ENCODE data around the gene MFSD11. TPM values are rescaled to one million over a fixed set of nuclear protein-coding genes. Genes with fewer than 3 reads are reported as not detected.
"Not testable (repeated sequence)": the region's sequence is repeated elsewhere in the genome, so short reads cannot be mapped to it uniquely, and the experiment has no call there.

MFSD11 gene
- total RNA-seq, 1 donor from 2014 or later = 25.2 TPM

- not testable (repeated sequence) for DNase-seq (ENCODE audit: low read depth in 2 of 2)
Measured at GRCh38 chr17:76745785-76746184, 7.9 kb downstream of the MFSD11 start.

GRCh38 chr17:76747716-76748363 is 9.9 kb downstream of the MFSD11 start:
- no peak for DNase-seq (ENCODE audit: low read depth in 2 of 2)

- no peak for DNase-seq (ENCODE audit: low read depth in 2 of 2)
Measured at GRCh38 chr17:76748657-76749056, 10.7 kb downstream of the MFSD11 start.

GRCh38 chr17:76751416-76751993 is 13.6 kb downstream of the MFSD11 start:
- DNase-seq (ENCODE audit: low read depth in 2 of 2) = no peak

GRCh38 chr17:76752006-76752405 is 14.1 kb downstream of the MFSD11 start:
- DNase-seq (ENCODE audit: low read depth in 2 of 2) = peak in 1 of 2 donors; percentile 33

- no peak for DNase-seq (ENCODE audit: low read depth in 2 of 2)
Measured at GRCh38 chr17:76753061-76753961, 15.4 kb downstream of the MFSD11 start.

- DNase-seq (ENCODE audit: low read depth in 2 of 2) = no peak
Measured at GRCh38 chr17:76755285-76755684, 17.4 kb downstream of the MFSD11 start.

- no peak for DNase-seq (ENCODE audit: low read depth in 2 of 2)
Measured at GRCh38 chr17:76757256-76757655, 19.3 kb downstream of the MFSD11 start.

- DNase-seq (ENCODE audit: low read depth in 2 of 2) = no peak
Measured at GRCh38 chr17:76758570-76758969, 20.7 kb downstream of the MFSD11 start.

GRCh38 chr17:76772842-76773525 is 35.1 kb downstream of the MFSD11 start:
- peak in 1 of 2 donors; percentile 90 for DNase-seq (ENCODE audit: low read depth in 2 of 2)

- no peak for DNase-seq (ENCODE audit: low read depth in 2 of 2)
Measured at GRCh38 chr17:76775021-76775600, 37.2 kb downstream of the MFSD11 start.

GRCh38 chr17:76781056-76781982 is 43.4 kb downstream of the MFSD11 start:
- peak in 1 of 2 donors; percentile 5 for DNase-seq (ENCODE audit: low read depth in 2 of 2)

- DNase-seq (ENCODE audit: low read depth in 2 of 2) = no peak
Measured at GRCh38 chr17:76783146-76783545, 45.2 kb downstream of the MFSD11 start.

- DNase-seq (ENCODE audit: low read depth in 2 of 2) = peak in 1 of 2 donors; percentile 72
Measured at GRCh38 chr17:76784926-76785325, 47.0 kb downstream of the MFSD11 start.

GRCh38 chr17:76787866-76788265 is 49.9 kb downstream of the MFSD11 start:
- not testable (repeated sequence) for DNase-seq (ENCODE audit: low read depth in 2 of 2)

- DNase-seq (ENCODE audit: low read depth in 2 of 2) = no peak
Measured at GRCh38 chr17:76789235-76789788, 51.4 kb downstream of the MFSD11 start.

GRCh38 chr17:76791053-76791980 is 53.4 kb downstream of the MFSD11 start:
- peak in 1 of 2 donors; percentile 32 for DNase-seq (ENCODE audit: low read depth in 2 of 2)

- no peak for DNase-seq (ENCODE audit: low read depth in 2 of 2)
Measured at GRCh38 chr17:76792348-76792747, 54.4 kb downstream of the MFSD11 start.

GRCh38 chr17:76793775-76794174 is 55.9 kb downstream of the MFSD11 start:
- peak in 1 of 2 donors; percentile 44 for DNase-seq (ENCODE audit: low read depth in 2 of 2)
